COR-L47 (cell line): ENCODE data around the gene OR2T12.
"Not testable (repeated sequence)": the region's sequence is repeated elsewhere in the genome, so short reads cannot be mapped to it uniquely, and the experiment has no call there.

Source experiments
- DNase-seq: peaks from one replicate; lab custom pipeline; 2025; lab: John Stamatoyannopoulos, UW

OR2T12 gene

GRCh38 chr1:248303324-248303723, at the start of gene OR2T12:
Gene OR2T12, minus strand, starts transcription at chr1:248303424. Its CDS starts 7,846 bp downstream, at chr1:248295578.
- DNase-seq: no peak

GRCh38 chr1:248348475-248348874, 45.3 kb upstream of the OR2T12 start, which contains the start of gene OR14C36:
Gene OR14C36, plus strand, starts transcription at chr1:248348775. Its CDS starts 0 bp downstream, at chr1:248348775.
- no peak for DNase-seq

GRCh38 chr1:248343451-248343850, 40.2 kb upstream of the OR2T12 start:
- no peak for DNase-seq

GRCh38 chr1:248324468-248324867, 21.2 kb upstream of the OR2T12 start, which contains the start of gene OR2M7:
Gene OR2M7, minus strand, starts transcription at chr1:248324568. Its CDS starts 0 bp downstream, at chr1:248324568.
- DNase-seq: no peak

GRCh38 chr1:248316796-248317195, 13.6 kb upstream of the OR2T12 start:
- no peak for DNase-seq

GRCh38 chr1:248306740-248307139, 3.5 kb upstream of the OR2T12 start:
- not testable (repeated sequence) for DNase-seq

GRCh38 chr1:248306103-248306502, 2.9 kb upstream of the OR2T12 start:
- DNase-seq: no peak

GRCh38 chr1:248305672-248306071, 2.4 kb upstream of the OR2T12 start:
- DNase-seq: not testable (repeated sequence)

GRCh38 chr1:248288391-248288790, 14.8 kb downstream of the OR2T12 start:
- no peak for DNase-seq

GRCh38 chr1:248277876-248278275, 25.3 kb downstream of the OR2T12 start, which contains the start of gene OR2T33:
Gene OR2T33, minus strand, starts transcription at chr1:248277976. Its CDS starts 4,162 bp downstream, at chr1:248273814.
- no peak for DNase-seq

- not testable (repeated sequence) for DNase-seq
These were observed 30.0 kb downstream of the OR2T12 start for GRCh38 chr1:248273225-248273624.

GRCh38 chr1:248268178-248268577, 35.0 kb downstream of the OR2T12 start:
- no peak for DNase-seq

- not testable (repeated sequence) for DNase-seq
These were observed 43.9 kb downstream of the OR2T12 start for GRCh38 chr1:248259309-248259708.

- DNase-seq: no peak
These were observed 60.0 kb downstream of the OR2T12 start for GRCh38 chr1:248243204-248243603.
